ENCODE results near the gene ELN. TPM values are rescaled to one million over a fixed set of nuclear protein-coding genes. Genes with fewer than 3 reads are reported as not detected.
"Not testable (repeated sequence)": the region's sequence is repeated elsewhere in the genome, so short reads cannot be mapped to it uniquely, and the experiment has no call there.

ELN gene
- total RNA-seq, 1 experiment from 2014 or later: 0.37 TPM

- no peak overlapping the region for H2AK5ac ChIP-seq (ENCODE audit: insufficient read length, low read length)
- no peak overlapping the region for H3K23ac ChIP-seq (ENCODE audit: insufficient read length, low read depth, low read length)
- H3K27me3 Mint-ChIP-seq (ENCODE audit: low read depth): peaks cover 5% of the 10 kb centered on the region
- H3K9me3 ChIP-seq (ENCODE audit: control insufficient read depth, low read depth, low read length): no peaks in the 10 kb centered on the region
- H3K27ac Mint-ChIP-seq: no peak overlapping the region; a peak in 1 of 7 replicates
- no peak overlapping the region for H3K18ac ChIP-seq (ENCODE audit: insufficient read length, low read depth, low read length)
- no peak overlapping the region for H2AFZ ChIP-seq (ENCODE audit: low read length)
- H4K5ac ChIP-seq (ENCODE audit: insufficient read length, low read depth, low read length): no peak overlapping the region
- H3K27me3 ChIP-seq (ENCODE audit: insufficient read depth, low read length): no peaks in the 10 kb centered on the region
- H3K4me2 ChIP-seq (ENCODE audit: insufficient read depth, insufficient read length, low read length): no peak overlapping the region
- H2BK5ac ChIP-seq (ENCODE audit: insufficient read length, low read length): no peak overlapping the region
- H3K36me3 Mint-ChIP-seq (ENCODE audit: insufficient read depth in 1 of 3, low read depth in 3 of 3): no peaks in the 10 kb centered on the region; a peak in 1 of 7 replicates
- no peaks in the 10 kb centered on the region for H3K4me1 Mint-ChIP-seq
- no peak overlapping the region for H4K8ac ChIP-seq (replicated peaks; ENCODE audit: insufficient read length, low read depth, low read length)
- no peak overlapping the region for H3K9ac ChIP-seq (ENCODE audit: extremely low read depth, insufficient read length, low read length)
- H3K9me3 Mint-ChIP-seq: peaks cover 0 to 2% of the 10 kb centered on the region in 2 experiments; a peak in 3 of 5 replicates
- no CpG with 5 or more reads among the region's 24 CpGs for WGBS (ENCODE audit: extremely low coverage, insufficient read length, low lambda C conversion rate)
- no peaks in the 10 kb centered on the region for H4K20me1 ChIP-seq (ENCODE audit: control insufficient read depth, insufficient read depth, insufficient read length)
- no peak overlapping the region for H2BK20ac ChIP-seq (ENCODE audit: low read depth, low read length, poor library complexity, severe bottlenecking)
- H3K14ac ChIP-seq (ENCODE audit: insufficient read depth, low read length): no peak overlapping the region
- TF ChIP-seq CTCF (conservative IDR thresholded peaks at IDR 0.05): peak; percentile 76
- no peak overlapping the region; a peak in 1 of 5 replicates for H3K4me3 Mint-ChIP-seq
- H3K27ac ChIP-seq (ENCODE audit: insufficient read length, low read depth, low read length): no peak overlapping the region
- no peak overlapping the region for H3T11ph ChIP-seq (ENCODE audit: low read length)
- no peak overlapping the region for H2BK120ac ChIP-seq (ENCODE audit: low read depth, low read length, poor library complexity, severe bottlenecking)
- H3K23me2 ChIP-seq (ENCODE audit: insufficient read length, low read depth, low read length, poor library complexity, severe bottlenecking): no peaks in the 10 kb centered on the region
- H3K56ac ChIP-seq (ENCODE audit: insufficient read length, low read depth, low read length): no peak overlapping the region
- DNase-seq: peak; percentile 84
- no peak overlapping the region for H3K4ac ChIP-seq (ENCODE audit: low read depth, low read length)
- H3K79me2 ChIP-seq (ENCODE audit: insufficient read depth, low read length): no peaks in the 10 kb centered on the region
- no peaks in the 10 kb centered on the region for H3K4me1 ChIP-seq (ENCODE audit: insufficient read depth, low read length)
- no peak overlapping the region for H2BK15ac ChIP-seq (ENCODE audit: low read depth, low read length)
- H2BK12ac ChIP-seq (ENCODE audit: insufficient read length, low read depth, low read length): no peak overlapping the region
- H4K91ac ChIP-seq (ENCODE audit: insufficient read length, low read depth, low read length): no peak overlapping the region
- no peaks in the 10 kb centered on the region for H3K79me1 ChIP-seq (ENCODE audit: insufficient read depth, low read depth, low read length, poor library complexity, severe bottlenecking)
Observed at GRCh38 chr7:73978661-73979563, 49.1 kb upstream of the ELN start.

DNA sequence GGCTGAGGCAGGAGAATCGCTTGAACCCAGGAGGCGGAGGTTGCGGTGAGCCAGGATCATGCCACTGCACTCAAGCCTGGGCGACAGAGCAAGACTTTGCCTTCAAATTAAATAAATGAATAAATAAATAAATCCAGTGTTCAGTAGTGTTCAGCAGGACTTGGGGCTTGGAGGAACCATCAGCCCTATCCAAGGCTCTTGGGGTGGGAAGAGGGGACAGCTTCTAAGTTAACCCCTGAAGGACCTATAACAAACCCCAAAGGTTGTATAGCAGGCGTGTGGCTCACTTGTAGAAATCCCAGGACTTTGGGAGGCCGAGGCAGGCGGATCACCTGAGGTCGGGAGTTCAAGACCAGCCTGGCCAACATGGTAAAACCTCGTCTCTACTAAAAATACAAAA, 48.3 kb upstream of the ELN start:
- H4K20me1 ChIP-seq (ENCODE audit: control insufficient read depth, insufficient read depth, insufficient read length); H2BK20ac ChIP-seq (ENCODE audit: low read depth, low read length, poor library complexity, severe bottlenecking); H3K79me2 ChIP-seq (ENCODE audit: insufficient read depth, low read length); H3K23me2 ChIP-seq (ENCODE audit: insufficient read length, low read depth, low read length, poor library complexity, severe bottlenecking); H3K27me3 ChIP-seq (ENCODE audit: insufficient read depth, low read length); H3K36me3 Mint-ChIP-seq (ENCODE audit: insufficient read depth in 1 of 3, low read depth in 3 of 3); H2AK5ac ChIP-seq (ENCODE audit: insufficient read length, low read length); H4K5ac ChIP-seq (ENCODE audit: insufficient read length, low read depth, low read length); H4K91ac ChIP-seq (ENCODE audit: insufficient read length, low read depth, low read length); H2AFZ ChIP-seq (ENCODE audit: low read length); H3K9ac ChIP-seq (ENCODE audit: extremely low read depth, insufficient read length, low read length); H3K18ac ChIP-seq (ENCODE audit: insufficient read length, low read depth, low read length); H3K27ac Mint-ChIP-seq; H3K4me3 Mint-ChIP-seq; H2BK120ac ChIP-seq (ENCODE audit: low read depth, low read length, poor library complexity, severe bottlenecking); H2BK12ac ChIP-seq (ENCODE audit: insufficient read length, low read depth, low read length); H3K27me3 Mint-ChIP-seq (ENCODE audit: low read depth); H3K27ac ChIP-seq (ENCODE audit: insufficient read length, low read depth, low read length); H3K4me1 Mint-ChIP-seq; H3K4me1 ChIP-seq (ENCODE audit: insufficient read depth, low read length); H3K9me3 ChIP-seq (ENCODE audit: control insufficient read depth, low read depth, low read length); H3K79me1 ChIP-seq (ENCODE audit: insufficient read depth, low read depth, low read length, poor library complexity, severe bottlenecking); H2BK5ac ChIP-seq (ENCODE audit: insufficient read length, low read length); H3K23ac ChIP-seq (ENCODE audit: insufficient read length, low read depth, low read length); H2BK15ac ChIP-seq (ENCODE audit: low read depth, low read length); H3K4ac ChIP-seq (ENCODE audit: low read depth, low read length); H4K8ac ChIP-seq (replicated peaks; ENCODE audit: insufficient read length, low read depth, low read length); H3K9me3 Mint-ChIP-seq; H3K14ac ChIP-seq (ENCODE audit: insufficient read depth, low read length); H3K56ac ChIP-seq (ENCODE audit: insufficient read length, low read depth, low read length); H3K4me2 ChIP-seq (ENCODE audit: insufficient read depth, insufficient read length, low read length); H3T11ph ChIP-seq (ENCODE audit: low read length): not testable (repeated sequence)
- peak; percentile 5 for DNase-seq
- WGBS (ENCODE audit: extremely low coverage, insufficient read length, low lambda C conversion rate): no CpG with 5 or more reads among the region's 9 CpGs
